GM19324 (cell line): ENCODE data around the gene DNAH10.
A peak's percentile ranks its signal among the peaks of the same experiment; 100 is the strongest.

Source experiments
- ATAC-seq: cut with Tn5 transposase; IDR thresholded peaks from one replicate; pipeline ENCODE4 v1.9.1; 2021; ENCODE audit warnings: mild to moderate bottlenecking, moderate library complexity; ENCODE audit not compliant: unreplicated experiment, low FRiP score

The DNAH10 gene

GRCh38 chr12:123747309-123747708, 14.8 kb upstream of the DNAH10 start:
- no peak for ATAC-seq

GRCh38 chr12:123748161-123748560, 13.9 kb upstream of the DNAH10 start:
- ATAC-seq, result no peak

- no peak for ATAC-seq
Measured at GRCh38 chr12:123748661-123749060, 13.4 kb upstream of the DNAH10 start.

GRCh38 chr12:123749355-123749754, 12.7 kb upstream of the DNAH10 start:
- ATAC-seq, result no peak

GRCh38 chr12:123750159-123750656, 11.9 kb upstream of the DNAH10 start:
- no peak for ATAC-seq

- no peak for ATAC-seq
Measured at GRCh38 chr12:123752046-123752445, 10.1 kb upstream of the DNAH10 start.

GRCh38 chr12:123754041-123754772, 7.9 kb upstream of the DNAH10 start:
- ATAC-seq, result no peak

GRCh38 chr12:123757561-123757960, 4.5 kb upstream of the DNAH10 start:
- ATAC-seq, result no peak

- no peak for ATAC-seq
Measured at GRCh38 chr12:123760267-123760938, 1.7 kb upstream of the DNAH10 start.

- peak; percentile 6 for ATAC-seq
Measured at GRCh38 chr12:123762715-123763052, 583 bp downstream of the DNAH10 start.

- no peak for ATAC-seq
Measured at GRCh38 chr12:123763093-123763492, 992 bp downstream of the DNAH10 start.

GRCh38 chr12:123764109-123764508, 2.0 kb downstream of the DNAH10 start:
- no peak for ATAC-seq

GRCh38 chr12:123765504-123766035, 3.5 kb downstream of the DNAH10 start:
- no peak for ATAC-seq

- ATAC-seq, result no peak
Measured at GRCh38 chr12:123767613-123768012, 5.5 kb downstream of the DNAH10 start.

- ATAC-seq, result no peak
Measured at GRCh38 chr12:123771261-123771660, 9.2 kb downstream of the DNAH10 start.

- no peak for ATAC-seq
Measured at GRCh38 chr12:123772074-123772473, 10.0 kb downstream of the DNAH10 start.

- no peak for ATAC-seq
Measured at GRCh38 chr12:123773375-123773774, 11.3 kb downstream of the DNAH10 start.

GRCh38 chr12:123779551-123779950, 17.4 kb downstream of the DNAH10 start:
- ATAC-seq, result no peak

GRCh38 chr12:123782997-123783792, 21.1 kb downstream of the DNAH10 start:
- no peak for ATAC-seq

- ATAC-seq, result no peak
Measured at GRCh38 chr12:123787466-123787865, 25.4 kb downstream of the DNAH10 start.

- ATAC-seq, result no peak
Measured at GRCh38 chr12:123788541-123788940, 26.4 kb downstream of the DNAH10 start.
